PC-9 (cell line): ENCODE measurements around the gene DLGAP1. TPM values are rescaled to one million over a fixed set of nuclear protein-coding genes. Genes with fewer than 3 reads are reported as not detected.

Experiments
- BruUV-seq: library from RNA; stranded (reverse); fragments of 400-500 nt; replicated peaks from 2 replicates; lab custom pipeline; 2021; lab: Mats Ljungman, UMichigan
- CTCF ChIA-PET: fragments of 300-600 bp; sonication (Branson Sonifier 250); formaldehyde crosslinking; loops from one replicate; lab custom pipeline; 2022; ENCODE audit warnings: antibody characterized with exemption; lab: Charles Lee
- POLR2A ChIA-PET: fragments of 300-600 bp; sonication (Branson Sonifier 250); formaldehyde crosslinking; loops from one replicate; lab custom pipeline; 2022; ENCODE audit warnings: antibody characterized with exemption; ENCODE audit not compliant: unreplicated experiment; lab: Charles Lee
- DNase-seq, 2 experiments: peaks; one replicate each; pipeline versions ENCODE4 v3.0.0 to v3.0.0-alpha.2; 2015 to 2022; ENCODE audit warnings: mixed read lengths in 1 of 2
- H2AFZ ChIP-seq: fragments of 200-600 bp; sonication (generic); 2 replicates; pipeline ENCODE4 v1.8.1; 2017; ENCODE audit warnings: antibody characterized with exemption
- H3F3A ChIP-seq: fragments of 200-600 bp; sonication (generic); 2 replicates; pipeline ENCODE4 v1.8.1; 2017; ENCODE audit warnings: antibody characterized with exemption, mild to moderate bottlenecking, low read depth; ENCODE audit not compliant: insufficient read depth
- H3K27ac ChIP-seq: fragments of 200-600 bp; sonication (generic); 2 replicates; pipeline ENCODE4 v1.6.1; 2016; ENCODE audit warnings: mixed run types
- H3K27me3 ChIP-seq: fragments of 200-600 bp; sonication (generic); 2 replicates; pipeline ENCODE4 v1.6.1; 2016; ENCODE audit warnings: low read depth, mixed run types; ENCODE audit not compliant: insufficient read depth
- H3K36me3 ChIP-seq: fragments of 200-600 bp; sonication (generic); 2 replicates; pipeline ENCODE4 v1.6.1; 2016; ENCODE audit warnings: low read depth, mixed run types
- H3K4me1 ChIP-seq: fragments of 200-600 bp; sonication (generic); replicated peaks from 2 replicates; pipeline ENCODE4 v1.6.1; 2016; ENCODE audit warnings: mixed run types; ENCODE audit not compliant: insufficient read depth
- H3K4me2 ChIP-seq: fragments of 200-600 bp; sonication (generic); 2 replicates; pipeline ENCODE4 v1.6.1; 2017; ENCODE audit warnings: mixed run types
- H3K4me3 ChIP-seq: fragments of 200-600 bp; sonication (generic); 2 replicates; pipeline ENCODE4 v1.6.1; 2016; ENCODE audit warnings: mixed run types
- H3K79me2 ChIP-seq: fragments of 200-600 bp; sonication (generic); 2 replicates; pipeline ENCODE4 v1.6.1; 2017; ENCODE audit warnings: low read depth, mixed run types
- H3K9me2 ChIP-seq: fragments of 200-600 bp; sonication (generic); 2 replicates; pipeline ENCODE4 v1.8.1; 2017; ENCODE audit warnings: mild to moderate bottlenecking; ENCODE audit not compliant: insufficient read depth
- H3K9me3 ChIP-seq: fragments of 200-600 bp; sonication (generic); 2 replicates; pipeline ENCODE4 v1.8.1; 2016; ENCODE audit warnings: low read depth; ENCODE audit not compliant: insufficient read depth
- H4K20me1 ChIP-seq: fragments of 200-600 bp; sonication (generic); 2 replicates; pipeline ENCODE4 v1.8.1; 2017; ENCODE audit not compliant: insufficient read depth
- EZH2 ChIP-seq: fragments of 200-600 bp; sonication (generic); IDR thresholded peaks from 2 replicates; pipeline ENCODE4 v1.8.0; 2017; ENCODE audit warnings: antibody characterized with exemption, low read depth
- intact Hi-C: fragments of 100-400 bp; cut with micrococcal nuclease; formaldehyde crosslinking; loops from one replicate; pipeline ENCODE4 v1.10.0; 2022; ENCODE audit not compliant: unreplicated experiment
- total RNA-seq: library from RNA; stranded (reverse); gene quantifications from 2 replicates; pipeline ENCODE4 v1.2.3, GENCODE V29; 2021
- TF ChIP-seq, protein P1 (sequence below): fragments of 200-600 bp; sonication (generic); conservative IDR thresholded peaks from 2 replicates; pipeline ENCODE4 v1.6.1; 2017; ENCODE audit warnings: mixed run types, antibody characterized with exemption, mild to moderate bottlenecking, moderate library complexity

DLGAP1 gene
- total RNA-seq, 1 experiment from 2014 or later: not detected

DNA sequence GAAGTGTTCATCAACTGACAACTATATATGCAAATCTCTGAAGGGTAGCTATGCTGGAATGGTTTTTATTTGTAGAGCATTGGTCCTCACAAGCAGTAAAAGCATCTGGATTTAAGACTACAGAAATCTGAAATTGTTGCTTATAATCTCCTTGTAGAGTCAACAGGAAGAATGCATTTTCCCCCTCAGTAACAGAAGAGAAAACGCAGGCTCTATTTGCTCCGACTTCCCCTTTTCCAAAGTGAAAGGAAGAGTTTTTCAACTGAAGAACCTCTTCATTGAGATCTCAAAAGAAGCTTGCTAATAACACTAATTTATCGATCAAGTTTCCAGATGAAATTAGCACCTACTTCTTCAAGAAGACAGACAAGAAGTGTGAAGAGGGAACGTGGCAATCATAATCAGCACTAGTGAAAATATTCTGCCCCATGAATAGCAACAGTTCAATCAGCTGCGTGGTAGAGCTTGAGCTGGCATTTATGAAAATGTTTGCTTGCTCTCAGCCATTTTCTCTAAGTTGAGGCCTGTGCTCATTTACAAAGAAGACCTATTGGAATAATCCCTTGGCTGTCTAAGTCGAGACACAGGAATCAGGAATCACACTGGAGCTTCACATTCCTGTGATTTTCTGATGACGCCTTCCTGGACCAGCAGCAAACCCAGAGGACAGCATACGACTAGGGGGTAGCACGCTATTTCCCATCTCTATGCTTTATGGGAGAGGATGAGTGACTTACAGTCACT lies 961.4 kb downstream of the DLGAP1 start:
- Histone ChIP-seq H3K27me3 (no peaks in the 10 kb centered on the region), H2AFZ (no peak overlapping the region), H3K4me1 (no peaks in the 10 kb centered on the region), H3K9me3 (no peaks in the 10 kb centered on the region), H3K36me3 (no peaks in the 10 kb centered on the region), H3K9me2 (no peaks in the 10 kb centered on the region), H3K4me3 (no peak overlapping the region), H3K79me2 (no peaks in the 10 kb centered on the region), H3K4me2 (no peak overlapping the region), H3F3A (no peaks in the 10 kb centered on the region), H4K20me1 (no peaks in the 10 kb centered on the region), H3K27ac (no peak overlapping the region)
- POLR2A ChIA-PET: interaction anchor here (0.5 kb wide), 1 partner anchor 1057 kb away, joined by 3 read pairs; no protein-coding TSS in a partner anchor
- BruUV-seq: no TSS peak
- TF ChIP-seq EZH2: no peak
- TF ChIP-seq, protein P1, sequence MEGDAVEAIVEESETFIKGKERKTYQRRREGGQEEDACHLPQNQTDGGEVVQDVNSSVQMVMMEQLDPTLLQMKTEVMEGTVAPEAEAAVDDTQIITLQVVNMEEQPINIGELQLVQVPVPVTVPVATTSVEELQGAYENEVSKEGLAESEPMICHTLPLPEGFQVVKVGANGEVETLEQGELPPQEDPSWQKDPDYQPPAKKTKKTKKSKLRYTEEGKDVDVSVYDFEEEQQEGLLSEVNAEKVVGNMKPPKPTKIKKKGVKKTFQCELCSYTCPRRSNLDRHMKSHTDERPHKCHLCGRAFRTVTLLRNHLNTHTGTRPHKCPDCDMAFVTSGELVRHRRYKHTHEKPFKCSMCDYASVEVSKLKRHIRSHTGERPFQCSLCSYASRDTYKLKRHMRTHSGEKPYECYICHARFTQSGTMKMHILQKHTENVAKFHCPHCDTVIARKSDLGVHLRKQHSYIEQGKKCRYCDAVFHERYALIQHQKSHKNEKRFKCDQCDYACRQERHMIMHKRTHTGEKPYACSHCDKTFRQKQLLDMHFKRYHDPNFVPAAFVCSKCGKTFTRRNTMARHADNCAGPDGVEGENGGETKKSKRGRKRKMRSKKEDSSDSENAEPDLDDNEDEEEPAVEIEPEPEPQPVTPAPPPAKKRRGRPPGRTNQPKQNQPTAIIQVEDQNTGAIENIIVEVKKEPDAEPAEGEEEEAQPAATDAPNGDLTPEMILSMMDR: no peak
- DNase-seq: no peak
- CTCF ChIA-PET: no interaction called here
- intact Hi-C loops: no loop called here

DNA sequence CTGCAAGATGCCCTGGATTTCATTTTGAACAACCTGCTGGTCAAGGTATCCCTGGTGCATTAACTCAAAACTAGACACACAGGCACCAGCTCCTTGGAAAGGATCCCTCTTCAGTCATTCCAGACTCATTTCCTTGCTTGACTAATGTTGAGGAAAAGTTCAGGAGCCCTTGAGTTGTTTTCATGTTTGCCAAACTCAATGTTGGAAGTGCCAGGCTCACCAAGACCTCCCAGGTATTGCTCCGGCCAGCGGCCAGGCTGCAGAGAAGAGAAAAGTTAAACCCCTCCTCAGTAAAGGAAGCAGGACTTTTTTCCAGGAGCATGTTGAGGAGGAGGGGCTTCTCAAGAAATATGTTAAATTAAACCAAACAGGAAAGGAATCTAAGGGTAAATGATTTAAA lies 962.4 kb downstream of the DLGAP1 start:
- Histone ChIP-seq H3K9me3 (no peaks in the 10 kb centered on the region), H3F3A (no peaks in the 10 kb centered on the region), H3K9me2 (no peaks in the 10 kb centered on the region), H3K4me3 (no peak overlapping the region), H2AFZ (no peak overlapping the region), H3K36me3 (no peaks in the 10 kb centered on the region), H3K27me3 (no peaks in the 10 kb centered on the region), H3K4me2 (no peak overlapping the region), H3K4me1 (no peaks in the 10 kb centered on the region), H3K27ac (no peak overlapping the region), H4K20me1 (no peaks in the 10 kb centered on the region), H3K79me2 (no peaks in the 10 kb centered on the region)
- no TSS peak for BruUV-seq
- CTCF ChIA-PET: no interaction called here
- POLR2A ChIA-PET: no interaction called here
- TF ChIP-seq, protein P1: no peak
- no peak for TF ChIP-seq EZH2
- intact Hi-C loops: no loop called here
- DNase-seq: no peak

DNA sequence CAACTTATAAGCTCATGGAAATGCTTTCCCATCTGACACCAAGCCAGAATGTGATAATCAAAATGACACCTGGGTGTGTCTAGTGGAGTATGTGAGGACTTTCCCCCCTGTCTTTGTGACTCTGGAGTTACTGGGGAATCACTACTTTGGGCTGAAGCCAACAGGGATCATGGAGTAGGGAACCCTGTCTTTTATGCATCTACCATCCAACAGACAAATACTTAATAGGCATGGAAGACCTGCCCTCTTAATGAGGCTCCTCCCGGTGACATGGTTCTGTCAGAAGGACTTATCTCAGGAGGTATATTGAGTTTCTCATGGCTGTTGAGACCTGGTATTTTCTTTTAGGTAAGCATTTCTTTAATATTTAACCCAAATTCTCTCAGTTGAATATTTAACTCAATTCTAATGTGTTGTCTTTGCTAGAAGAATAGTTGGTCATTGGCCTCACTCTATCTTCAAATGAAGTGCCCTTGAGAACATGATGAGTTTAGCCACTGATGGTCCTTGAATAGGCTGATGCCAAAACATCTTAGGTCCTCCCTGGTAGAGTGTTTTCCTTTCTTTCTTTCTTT lies 963.0 kb downstream of the DLGAP1 start:
- no peaks in the 10 kb centered on the region for H3K79me2 ChIP-seq
- H3F3A ChIP-seq: no peaks in the 10 kb centered on the region
- H3K27me3 ChIP-seq: no peaks in the 10 kb centered on the region
- no peaks in the 10 kb centered on the region for H3K9me3 ChIP-seq
- H3K36me3 ChIP-seq: no peaks in the 10 kb centered on the region
- no peak overlapping the region for H3K27ac ChIP-seq
- no peak for TF ChIP-seq EZH2
- TF ChIP-seq, protein P1: no peak
- H3K4me2 ChIP-seq: no peak overlapping the region
- no peaks in the 10 kb centered on the region for H3K4me1 ChIP-seq
- intact Hi-C loops: no loop called here
- no peak for DNase-seq
- BruUV-seq: no TSS peak
- H3K4me3 ChIP-seq: no peak overlapping the region
- no peak overlapping the region for H2AFZ ChIP-seq
- ChIA-PET POLR2A (interaction anchor here (0.6 kb wide), 1 partner anchor 63 kb away, joined by 6 read pairs; no protein-coding TSS in a partner anchor), CTCF (no interaction called here)
- H4K20me1 ChIP-seq: no peaks in the 10 kb centered on the region
- no peaks in the 10 kb centered on the region for H3K9me2 ChIP-seq
